HepG2 (cell line): ENCODE measurements around the gene NID1. TPM values are rescaled to one million over a fixed set of nuclear protein-coding genes. Genes with fewer than 3 reads are reported as not detected.

Experiments
- ATAC-seq: fragments of 200-7000 bp; cut with Tn5 transposase; 3 replicates; pipeline ENCODE4 v1.9.1; 2020; ENCODE audit warnings: mild to moderate bottlenecking, moderate library complexity
- BruUV-seq: library from RNA; stranded (reverse); fragments of 400-500 nt; replicated peaks from 2 replicates; lab custom pipeline; 2021; lab: Mats Ljungman, UMichigan
- CTCF ChIA-PET: fragments of 300-600 bp; formaldehyde crosslinking; extraction: SDS; loops from one replicate; lab custom pipeline; 2021; ENCODE audit warnings: low total read pairs, inconsistent platforms, low intra/inter-chr PET ratio; lab: Yijun Ruan, JAX
- POLR2A ChIA-PET: fragments of 350-600 bp; sonication (Branson Sonifier 250); formaldehyde crosslinking; loops from one replicate; lab custom pipeline; 2020; ENCODE audit warnings: antibody characterized with exemption, inconsistent platforms; lab: Yijun Ruan, JAX
- DNase-seq: peaks from one replicate; pipeline ENCODE4 v3.0.0-alpha.2; 2015; ENCODE audit warnings: low spot score
- FAIRE-seq: peaks from 3 replicates; lab custom pipeline; 2011; peaks lifted over from hg19 to GRCh38; lab: Jason Lieb, UNC
- H2AFZ ChIP-seq: one replicate; pipeline ENCODE4 v1.6.1; 2011; ENCODE audit warnings: low read length, inconsistent platforms
- H3K27ac ChIP-seq: fragments of 300-600 bp; 3 replicates; pipeline ENCODE4 v1.8.0; 2011; ENCODE audit warnings: mixed run types, mild to moderate bottlenecking, mixed read lengths, low read length, inconsistent platforms; ENCODE audit not compliant: insufficient read depth; ENCODE audit errors: extremely low read length
- H3K27me3 ChIP-seq, 2 experiments: fragments of 200-600 bp in 1 of 2; 2 replicates in 1 of 2; 3 replicates in 1 of 2; pipeline versions ENCODE4 v1.6.0 to v1.8.0; 2011; ENCODE audit warnings: low read length in 2 of 2, mild to moderate bottlenecking in 2 of 2, moderate library complexity in 2 of 2, inconsistent platforms in 1 of 2; ENCODE audit not compliant: insufficient read depth in 2 of 2, control insufficient read depth in 1 of 2
- H3K36me3 ChIP-seq, 2 experiments: fragments of 200-600 bp in 1 of 2; replicated peaks in 1 of 2; 2 replicates in 1 of 2; 3 replicates in 1 of 2; pipeline versions ENCODE4 v1.5.1 to v1.8.0; 2011; ENCODE audit warnings: low read length in 2 of 2, inconsistent platforms in 1 of 2; ENCODE audit not compliant: insufficient read depth in 2 of 2, control insufficient read depth in 1 of 2
- H3K4me1 ChIP-seq: 2 replicates; pipeline ENCODE4 v1.5.1; 2012; ENCODE audit warnings: low read length, inconsistent platforms; ENCODE audit not compliant: insufficient read depth
- H3K4me2 ChIP-seq: 2 replicates; pipeline ENCODE4 v1.6.0; 2011; ENCODE audit warnings: low read depth, low read length, inconsistent platforms
- H3K4me3 ChIP-seq, 3 experiments: fragments of 200-600 bp in 1 of 3; sonication (generic), shearing (Covaris generic) in 1 of 3; replicated peaks in 1 of 3; 2 replicates each; pipeline ENCODE4 v1.5.1; 2011 to 2016; ENCODE audit warnings: low read length in 3 of 3, inconsistent platforms in 2 of 3, low read depth in 2 of 3, mild to moderate bottlenecking in 2 of 3, control low read depth in 1 of 3, mixed read lengths in 1 of 3; ENCODE audit not compliant: insufficient read depth in 1 of 3
- H3K79me2 ChIP-seq: one replicate; pipeline ENCODE4 v1.6.1; 2011; ENCODE audit warnings: low read length, inconsistent platforms; ENCODE audit not compliant: insufficient read depth
- H3K9ac ChIP-seq: 2 replicates; pipeline ENCODE4 v1.6.0; 2011; ENCODE audit warnings: mild to moderate bottlenecking, low read depth, low read length, inconsistent platforms; ENCODE audit not compliant: insufficient read depth
- H3K9me3 ChIP-seq: 2 replicates; pipeline ENCODE4 v1.5.1; 2012; ENCODE audit warnings: mild to moderate bottlenecking, low read length
- H4K20me1 ChIP-seq: 2 replicates; pipeline ENCODE4 v1.6.0; 2011; ENCODE audit warnings: inconsistent platforms, mild to moderate bottlenecking, low read length, moderate library complexity; ENCODE audit not compliant: insufficient read depth
- AKAP8 ChIP-seq: sonication (generic); formaldehyde crosslinking; IDR thresholded peaks from 2 replicates; pipeline ENCODE4 v1.5.1; 2020; ENCODE audit warnings: mild to moderate bottlenecking, missing genetic modification reagents
- MAFG ChIP-seq: sonication (generic); formaldehyde crosslinking; IDR thresholded peaks from 2 replicates; pipeline ENCODE4 v1.5.1; 2020; ENCODE audit warnings: mild to moderate bottlenecking, missing genetic modification reagents
- NCOR1 ChIP-seq: fragments of 200-600 bp; sonication (generic); IDR thresholded peaks from 2 replicates; pipeline ENCODE4 v1.7.0; 2017; ENCODE audit warnings: antibody characterized with exemption, low read length, borderline replicate concordance
- SNAI1 ChIP-seq: sonication (generic); formaldehyde crosslinking; IDR thresholded peaks from 2 replicates; pipeline ENCODE4 v1.5.0; 2020; ENCODE audit warnings: mild to moderate bottlenecking, missing genetic modification reagents, borderline replicate concordance
- SOX6 ChIP-seq, 2 experiments: fragments of 450-650 bp in 1 of 2; sonication (generic) in 1 of 2; formaldehyde crosslinking in 1 of 2; IDR thresholded peaks; 2 replicates each; pipeline versions ENCODE4 v1.4.0 to v1.6.1; 2017 to 2020; ENCODE audit warnings: antibody characterized with exemption in 1 of 2, mild to moderate bottlenecking in 1 of 2, missing genetic modification reagents in 1 of 2
- STAG1 ChIP-seq: sonication (generic); formaldehyde crosslinking; IDR thresholded peaks from 2 replicates; pipeline ENCODE4 v1.4.0; 2020; ENCODE audit warnings: missing genetic modification reagents
- TBX2 ChIP-seq: sonication (generic); formaldehyde crosslinking; IDR thresholded peaks from 2 replicates; pipeline ENCODE4 v1.5.0; 2020; ENCODE audit warnings: missing genetic modification reagents, mild to moderate bottlenecking, borderline replicate concordance
- YEATS4 ChIP-seq: sonication (generic); formaldehyde crosslinking; IDR thresholded peaks from 2 replicates; pipeline ENCODE4 v1.4.0; 2020; ENCODE audit warnings: missing genetic modification reagents, borderline replicate concordance
- ZNF430 ChIP-seq: sonication (generic); formaldehyde crosslinking; IDR thresholded peaks from 2 replicates; pipeline ENCODE4 v1.9.0; 2021; ENCODE audit warnings: mild to moderate bottlenecking, missing genetic modification reagents
- ZNF761 ChIP-seq: sonication (generic); formaldehyde crosslinking; conservative IDR thresholded peaks from 2 replicates; pipeline ENCODE4 v1.4.0; 2020; ENCODE audit warnings: mild to moderate bottlenecking, missing genetic modification reagents
- ZNF773 ChIP-seq: sonication (generic); formaldehyde crosslinking; IDR thresholded peaks from 2 replicates; pipeline ENCODE4 v1.4.0; 2020; ENCODE audit warnings: missing genetic modification reagents, borderline replicate concordance
- WGBS: methylation state at CpG from one replicate; pipeline ENCODE4 v1.1.6; 2017; ENCODE audit warnings: low lambda C conversion rate; 5-methylcytosine and 5-hydroxymethylcytosine counted together
- in situ Hi-C: cut with HindIII; loops from 2 replicates; pipeline ENCODE4 v1.10.0; 2017; ENCODE audit warnings: low pct_unique_long_range_greater_than_20kb; ENCODE audit not compliant: extremely low pct_ligation_motif_present
- intact Hi-C: fragments of 100-400 bp; cut with micrococcal nuclease; formaldehyde crosslinking; loops from one replicate; pipeline ENCODE4 v1.10.0; 2022; ENCODE audit not compliant: unreplicated experiment
- polyA plus RNA-seq, 8 experiments: library from polyadenylated mRNA; depleted of rRNA in 3 of 8; stranded (reverse) in 7 of 8; unstranded in 1 of 8; fragments of >200 nt; fragmentation: Illumina TruSeq in 4 of 8; extraction: Trizol in 4 of 8; gene quantifications; 2 replicates each; pipeline versions ENCODE4 v1.2.1 to v1.2.3, GENCODE V29; 2011 to 2016; ENCODE audit warnings: low read depth in 4 of 8, missing spikeins in 1 of 8, mixed read lengths in 1 of 8; ENCODE audit not compliant: insufficient read depth in 1 of 8
- total RNA-seq, 5 experiments: library from RNA; depleted of rRNA; stranded (reverse); fragments of >200 nt; fragmentation: Illumina TruSeq; extraction: Trizol; gene quantifications; 2 replicates each; pipeline ENCODE4 v1.2.3, GENCODE V29; 2016; ENCODE audit warnings: low read depth in 1 of 5
- TF ChIP-seq, protein P1 (sequence below): sonication (generic); formaldehyde crosslinking; IDR thresholded peaks from 2 replicates; pipeline ENCODE4 v1.5.0; 2020; ENCODE audit warnings: mild to moderate bottlenecking, missing genetic modification reagents, moderate library complexity
- TF ChIP-seq, protein P2 (sequence below): sonication (generic); formaldehyde crosslinking; IDR thresholded peaks from 2 replicates; pipeline ENCODE4 v1.4.0; 2020; ENCODE audit warnings: missing genetic modification reagents
- TF ChIP-seq, protein P3 (sequence below): sonication (generic); formaldehyde crosslinking; IDR thresholded peaks from 2 replicates; pipeline ENCODE4 v1.4.0; 2020; ENCODE audit warnings: missing genetic modification reagents

Gene NID1
- total and polyA plus RNA-seq, 2 of the 13 experiments (the other 11 are each of a cell fraction or from before 2014, with no cell fraction given): 50.2 to 56.1 TPM

- ChIA-PET POLR2A (no interaction called here), CTCF (no interaction called here)
- no peaks in the 10 kb centered on the region for H3K79me2 ChIP-seq
- no peaks in the 10 kb centered on the region for H3K9me3 ChIP-seq
- TF ChIP-seq AKAP8 (CRISPR knock-in tag) (no peak), ZNF773 (no peak), ZNF430 (CRISPR knock-in tag) (no peak), MAFG (CRISPR knock-in tag) (no peak), YEATS4 (CRISPR knock-in tag) (no peak), TBX2 (CRISPR knock-in tag) (no peak), STAG1 (CRISPR knock-in tag) (peak; percentile 37), SOX6 (IDR thresholded peaks at IDR 0.05) (no peak), SOX6 (CRISPR knock-in tag; IDR thresholded peaks at IDR 0.05) (no peak), ZNF761 (CRISPR knock-in tag) (no peak), SNAI1 (CRISPR knock-in tag) (no peak), NCOR1 (no peak)
- TF ChIP-seq, protein P1, sequence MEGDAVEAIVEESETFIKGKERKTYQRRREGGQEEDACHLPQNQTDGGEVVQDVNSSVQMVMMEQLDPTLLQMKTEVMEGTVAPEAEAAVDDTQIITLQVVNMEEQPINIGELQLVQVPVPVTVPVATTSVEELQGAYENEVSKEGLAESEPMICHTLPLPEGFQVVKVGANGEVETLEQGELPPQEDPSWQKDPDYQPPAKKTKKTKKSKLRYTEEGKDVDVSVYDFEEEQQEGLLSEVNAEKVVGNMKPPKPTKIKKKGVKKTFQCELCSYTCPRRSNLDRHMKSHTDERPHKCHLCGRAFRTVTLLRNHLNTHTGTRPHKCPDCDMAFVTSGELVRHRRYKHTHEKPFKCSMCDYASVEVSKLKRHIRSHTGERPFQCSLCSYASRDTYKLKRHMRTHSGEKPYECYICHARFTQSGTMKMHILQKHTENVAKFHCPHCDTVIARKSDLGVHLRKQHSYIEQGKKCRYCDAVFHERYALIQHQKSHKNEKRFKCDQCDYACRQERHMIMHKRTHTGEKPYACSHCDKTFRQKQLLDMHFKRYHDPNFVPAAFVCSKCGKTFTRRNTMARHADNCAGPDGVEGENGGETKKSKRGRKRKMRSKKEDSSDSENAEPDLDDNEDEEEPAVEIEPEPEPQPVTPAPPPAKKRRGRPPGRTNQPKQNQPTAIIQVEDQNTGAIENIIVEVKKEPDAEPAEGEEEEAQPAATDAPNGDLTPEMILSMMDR (CRISPR knock-in tag): 0 out of 2 replicates have a peak, but pooled peaks have one; percentile 22
- TF ChIP-seq, protein P2, sequence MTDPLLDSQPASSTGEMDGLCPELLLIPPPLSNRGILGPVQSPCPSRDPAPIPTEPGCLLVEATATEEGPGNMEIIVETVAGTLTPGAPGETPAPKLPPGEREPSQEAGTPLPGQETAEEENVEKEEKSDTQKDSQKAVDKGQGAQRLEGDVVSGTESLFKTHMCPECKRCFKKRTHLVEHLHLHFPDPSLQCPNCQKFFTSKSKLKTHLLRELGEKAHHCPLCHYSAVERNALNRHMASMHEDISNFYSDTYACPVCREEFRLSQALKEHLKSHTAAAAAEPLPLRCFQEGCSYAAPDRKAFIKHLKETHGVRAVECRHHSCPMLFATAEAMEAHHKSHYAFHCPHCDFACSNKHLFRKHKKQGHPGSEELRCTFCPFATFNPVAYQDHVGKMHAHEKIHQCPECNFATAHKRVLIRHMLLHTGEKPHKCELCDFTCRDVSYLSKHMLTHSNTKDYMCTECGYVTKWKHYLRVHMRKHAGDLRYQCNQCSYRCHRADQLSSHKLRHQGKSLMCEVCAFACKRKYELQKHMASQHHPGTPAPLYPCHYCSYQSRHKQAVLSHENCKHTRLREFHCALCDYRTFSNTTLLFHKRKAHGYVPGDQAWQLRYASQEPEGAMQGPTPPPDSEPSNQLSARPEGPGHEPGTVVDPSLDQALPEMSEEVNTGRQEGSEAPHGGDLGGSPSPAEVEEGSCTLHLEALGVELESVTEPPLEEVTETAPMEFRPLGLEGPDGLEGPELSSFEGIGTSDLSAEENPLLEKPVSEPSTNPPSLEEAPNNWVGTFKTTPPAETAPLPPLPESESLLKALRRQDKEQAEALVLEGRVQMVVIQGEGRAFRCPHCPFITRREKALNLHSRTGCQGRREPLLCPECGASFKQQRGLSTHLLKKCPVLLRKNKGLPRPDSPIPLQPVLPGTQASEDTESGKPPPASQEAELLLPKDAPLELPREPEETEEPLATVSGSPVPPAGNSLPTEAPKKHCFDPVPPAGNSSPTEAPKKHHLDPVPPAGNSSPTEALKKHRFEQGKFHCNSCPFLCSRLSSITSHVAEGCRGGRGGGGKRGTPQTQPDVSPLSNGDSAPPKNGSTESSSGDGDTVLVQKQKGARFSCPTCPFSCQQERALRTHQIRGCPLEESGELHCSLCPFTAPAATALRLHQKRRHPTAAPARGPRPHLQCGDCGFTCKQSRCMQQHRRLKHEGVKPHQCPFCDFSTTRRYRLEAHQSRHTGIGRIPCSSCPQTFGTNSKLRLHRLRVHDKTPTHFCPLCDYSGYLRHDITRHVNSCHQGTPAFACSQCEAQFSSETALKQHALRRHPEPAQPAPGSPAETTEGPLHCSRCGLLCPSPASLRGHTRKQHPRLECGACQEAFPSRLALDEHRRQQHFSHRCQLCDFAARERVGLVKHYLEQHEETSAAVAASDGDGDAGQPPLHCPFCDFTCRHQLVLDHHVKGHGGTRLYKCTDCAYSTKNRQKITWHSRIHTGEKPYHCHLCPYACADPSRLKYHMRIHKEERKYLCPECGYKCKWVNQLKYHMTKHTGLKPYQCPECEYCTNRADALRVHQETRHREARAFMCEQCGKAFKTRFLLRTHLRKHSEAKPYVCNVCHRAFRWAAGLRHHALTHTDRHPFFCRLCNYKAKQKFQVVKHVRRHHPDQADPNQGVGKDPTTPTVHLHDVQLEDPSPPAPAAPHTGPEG (CRISPR knock-in tag): no peak
- TF ChIP-seq, protein P3, sequence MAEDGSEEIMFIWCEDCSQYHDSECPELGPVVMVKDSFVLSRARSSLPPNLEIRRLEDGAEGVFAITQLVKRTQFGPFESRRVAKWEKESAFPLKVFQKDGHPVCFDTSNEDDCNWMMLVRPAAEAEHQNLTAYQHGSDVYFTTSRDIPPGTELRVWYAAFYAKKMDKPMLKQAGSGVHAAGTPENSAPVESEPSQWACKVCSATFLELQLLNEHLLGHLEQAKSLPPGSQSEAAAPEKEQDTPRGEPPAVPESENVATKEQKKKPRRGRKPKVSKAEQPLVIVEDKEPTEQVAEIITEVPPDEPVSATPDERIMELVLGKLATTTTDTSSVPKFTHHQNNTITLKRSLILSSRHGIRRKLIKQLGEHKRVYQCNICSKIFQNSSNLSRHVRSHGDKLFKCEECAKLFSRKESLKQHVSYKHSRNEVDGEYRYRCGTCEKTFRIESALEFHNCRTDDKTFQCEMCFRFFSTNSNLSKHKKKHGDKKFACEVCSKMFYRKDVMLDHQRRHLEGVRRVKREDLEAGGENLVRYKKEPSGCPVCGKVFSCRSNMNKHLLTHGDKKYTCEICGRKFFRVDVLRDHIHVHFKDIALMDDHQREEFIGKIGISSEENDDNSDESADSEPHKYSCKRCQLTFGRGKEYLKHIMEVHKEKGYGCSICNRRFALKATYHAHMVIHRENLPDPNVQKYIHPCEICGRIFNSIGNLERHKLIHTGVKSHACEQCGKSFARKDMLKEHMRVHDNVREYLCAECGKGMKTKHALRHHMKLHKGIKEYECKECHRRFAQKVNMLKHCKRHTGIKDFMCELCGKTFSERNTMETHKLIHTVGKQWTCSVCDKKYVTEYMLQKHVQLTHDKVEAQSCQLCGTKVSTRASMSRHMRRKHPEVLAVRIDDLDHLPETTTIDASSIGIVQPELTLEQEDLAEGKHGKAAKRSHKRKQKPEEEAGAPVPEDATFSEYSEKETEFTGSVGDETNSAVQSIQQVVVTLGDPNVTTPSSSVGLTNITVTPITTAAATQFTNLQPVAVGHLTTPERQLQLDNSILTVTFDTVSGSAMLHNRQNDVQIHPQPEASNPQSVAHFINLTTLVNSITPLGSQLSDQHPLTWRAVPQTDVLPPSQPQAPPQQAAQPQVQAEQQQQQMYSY (CRISPR knock-in tag): no peak
- peak overlapping the region; percentile 6 to 42 (median 31); a peak in 5 of 6 replicates for H3K4me3 ChIP-seq
- peak; percentile 60 for FAIRE-seq
- in situ Hi-C loops: no loop called here
- WGBS: 0% methylated on average over 5 of the region's 5 CpGs
- no peak for DNase-seq
- ATAC-seq: peak; percentile 2; the same call in 1 of the 3 replicates
- intact Hi-C loops: no loop called here
- no peaks in the 10 kb centered on the region for H3K36me3 ChIP-seq
- H4K20me1 ChIP-seq: no peaks in the 10 kb centered on the region
- no peak overlapping the region for H2AFZ ChIP-seq
- no peak overlapping the region for H3K9ac ChIP-seq
- no peaks in the 10 kb centered on the region for H3K27me3 ChIP-seq
- peaks cover 72% of the 10 kb centered on the region for H3K4me1 ChIP-seq
- BruUV-seq: no TSS peak
- no peak overlapping the region for H3K27ac ChIP-seq
- peak overlapping the region; percentile 74 for H3K4me2 ChIP-seq
These were observed 118.3 kb downstream of the NID1 start for GRCh38 chr1:235946571-235946981.
